G401.6 (cell line): ENCODE data around the gene SCUBE1.

Experiments
- FAIRE-seq: peaks from 2 replicates; lab custom pipeline; 2012; peaks lifted over from hg19 to GRCh38; lab: Jason Lieb, UNC

The SCUBE1 gene

DNA sequence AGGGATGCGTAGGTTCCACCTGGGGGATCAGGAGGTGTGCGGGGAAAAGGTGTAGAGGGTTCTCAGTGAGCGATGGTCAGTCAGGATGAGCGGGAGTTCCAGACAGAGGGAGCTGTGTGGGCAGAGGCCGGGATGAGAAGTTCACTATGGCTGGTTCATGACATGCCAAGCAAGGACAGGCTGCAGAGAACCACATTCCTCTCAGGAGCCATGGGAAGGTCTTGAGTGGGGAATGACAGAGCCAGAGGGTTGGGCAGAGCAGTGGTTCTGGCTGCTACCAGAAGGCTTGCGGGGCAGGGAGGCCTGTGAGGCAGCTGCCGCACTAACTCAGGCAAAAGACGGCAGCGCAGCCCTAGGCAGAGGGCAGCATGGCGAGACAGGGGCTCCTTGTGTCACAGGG lies 66.1 kb downstream of the SCUBE1 start:
- no peak for FAIRE-seq

DNA sequence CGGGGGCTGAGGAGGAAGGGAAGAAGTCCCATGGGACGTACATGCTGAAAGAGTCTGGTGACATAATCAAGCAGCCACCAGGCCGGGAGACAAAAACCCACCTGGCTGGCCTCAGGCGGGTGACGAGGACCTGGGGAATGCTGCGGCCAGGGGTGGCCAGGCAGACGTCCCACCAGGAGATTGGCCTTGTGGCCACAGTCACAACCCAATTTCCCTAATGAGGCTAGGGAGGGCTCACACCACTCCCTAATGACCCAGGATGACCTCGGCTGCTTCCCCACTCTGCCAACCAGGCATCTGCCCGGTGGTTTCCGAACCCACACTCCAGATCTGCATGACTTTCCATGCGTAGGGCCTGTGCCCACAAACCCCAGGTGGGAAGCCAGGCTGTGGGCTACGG lies 66.9 kb downstream of the SCUBE1 start:
- FAIRE-seq = no peak

DNA sequence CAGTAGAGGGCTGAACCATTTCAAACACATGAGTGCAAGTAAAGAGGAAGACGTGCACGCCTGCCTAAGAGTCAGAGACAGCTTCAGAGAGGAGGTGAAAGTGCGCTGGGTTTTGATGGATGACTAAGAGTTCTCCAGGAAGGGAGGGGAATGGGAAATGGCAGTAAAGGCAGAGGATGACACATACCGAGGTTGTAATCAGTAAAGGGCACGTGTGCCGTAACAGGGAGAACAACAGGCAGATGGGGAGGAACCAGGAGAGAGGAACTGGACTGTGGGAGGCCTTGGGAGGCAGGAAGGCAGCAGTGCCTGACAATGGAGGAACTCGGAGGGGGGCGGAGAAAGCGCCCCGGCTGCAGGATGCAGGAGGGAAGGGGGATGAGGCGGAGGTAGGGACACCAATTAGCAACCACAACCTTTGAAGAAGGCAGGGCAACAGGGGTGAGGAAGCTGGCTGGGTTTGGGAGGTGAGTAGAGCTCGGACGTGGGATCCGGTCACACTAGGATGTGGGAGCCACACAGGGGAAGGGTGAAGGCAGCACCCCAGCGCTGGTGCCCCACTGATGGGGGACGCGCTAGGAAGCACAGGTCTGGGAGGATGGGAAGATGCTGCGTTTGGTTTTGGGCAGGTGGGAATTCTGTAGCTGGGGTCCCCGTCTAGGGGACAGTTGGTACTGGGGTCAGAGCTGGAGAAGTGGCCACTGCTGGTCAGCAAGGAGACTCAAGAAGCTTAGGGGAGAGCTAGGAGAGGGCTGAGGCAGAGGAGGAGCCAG lies 67.4 kb downstream of the SCUBE1 start:
- FAIRE-seq = no peak

- no peak for FAIRE-seq
Observed at GRCh38 chr22:43274595-43275240, 68.5 kb downstream of the SCUBE1 start.

DNA sequence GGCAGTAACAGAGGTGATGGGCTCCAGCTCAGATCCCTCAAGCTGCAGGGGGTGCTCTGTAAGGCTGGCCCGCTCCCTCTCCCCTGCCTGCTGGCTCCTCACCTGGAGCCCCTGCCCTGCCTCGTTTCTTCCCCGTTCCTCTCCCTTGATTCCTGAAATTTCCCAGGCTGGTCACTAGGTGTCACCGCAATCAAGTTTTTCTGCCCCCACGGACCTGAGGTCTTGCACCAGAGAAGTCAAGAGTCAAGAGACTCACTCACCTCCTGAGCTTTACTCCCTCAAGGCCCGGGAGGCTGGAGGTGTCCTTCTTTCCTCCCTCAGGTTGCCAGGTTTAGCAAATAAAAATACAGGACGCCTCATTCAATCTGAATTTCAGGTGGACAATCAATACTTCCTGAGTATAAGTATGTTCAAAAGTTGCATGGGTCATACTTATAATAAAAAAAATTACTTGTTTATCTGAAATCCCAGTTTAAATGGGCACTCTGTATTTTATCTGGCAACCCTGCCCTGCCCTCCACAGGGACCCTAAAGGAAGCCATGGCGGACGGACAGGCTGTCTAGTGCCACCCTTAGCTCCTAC lies 69.2 kb downstream of the SCUBE1 start:
- peak; percentile 80 for FAIRE-seq

DNA sequence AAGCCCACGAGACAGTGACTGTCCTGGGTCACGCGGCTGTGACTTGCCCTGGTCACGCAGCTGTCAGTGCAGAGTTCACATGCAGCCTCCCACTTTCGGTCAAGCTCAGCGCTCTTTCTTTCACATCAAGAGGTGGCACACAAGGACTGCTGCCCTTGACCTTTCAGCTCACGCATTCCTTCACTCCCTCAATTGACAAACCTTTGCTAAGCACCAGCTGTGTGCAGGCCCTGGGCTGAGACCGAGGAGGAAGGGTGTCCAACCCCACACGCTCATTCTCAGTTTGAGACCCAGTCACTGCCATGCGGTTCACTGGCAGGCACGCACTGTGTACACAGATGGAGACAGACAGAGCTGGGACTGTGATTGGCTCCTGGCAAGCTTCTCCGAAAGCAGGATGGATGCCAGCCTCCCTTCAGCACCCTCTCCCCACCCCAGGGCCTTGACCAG lies 70.3 kb downstream of the SCUBE1 start:
- FAIRE-seq = no peak

- FAIRE-seq = no peak
Observed at GRCh38 chr22:43272301-43272700, 70.9 kb downstream of the SCUBE1 start.

GRCh38 chr22:43270949-43271348 lies 72.2 kb downstream of the SCUBE1 start:
- FAIRE-seq = no peak

DNA sequence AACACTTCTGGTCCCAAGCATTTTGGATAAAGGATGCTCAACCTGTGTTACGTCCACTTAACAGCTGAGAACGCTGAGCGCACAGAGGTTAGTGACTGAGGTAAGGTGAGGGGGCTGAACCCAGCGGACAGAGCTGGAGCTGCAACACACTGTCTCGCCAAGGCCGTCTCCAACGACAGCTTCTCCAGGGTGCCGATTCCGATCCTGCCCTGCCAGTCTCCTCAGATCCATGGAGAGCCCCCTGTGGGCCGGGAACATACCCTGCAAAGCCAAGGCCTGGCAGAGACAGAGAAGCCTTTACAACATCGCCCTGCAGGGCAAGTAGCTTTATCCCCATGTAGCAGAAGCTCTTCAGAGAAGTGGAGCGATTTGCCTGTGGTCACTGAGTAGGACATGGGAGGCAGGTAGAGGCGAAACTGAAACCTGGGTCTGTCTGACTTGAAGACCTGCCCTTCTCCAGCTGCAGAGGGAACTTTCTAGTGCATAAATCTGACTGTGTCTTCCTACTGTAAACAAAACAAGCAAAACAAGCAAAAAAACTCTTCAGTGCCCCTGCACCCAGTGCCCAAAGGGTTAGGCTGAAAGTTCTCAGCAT lies 72.8 kb downstream of the SCUBE1 start:
- no peak for FAIRE-seq

- no peak for FAIRE-seq
Observed at GRCh38 chr22:43269646-43270045, 73.5 kb downstream of the SCUBE1 start.

DNA sequence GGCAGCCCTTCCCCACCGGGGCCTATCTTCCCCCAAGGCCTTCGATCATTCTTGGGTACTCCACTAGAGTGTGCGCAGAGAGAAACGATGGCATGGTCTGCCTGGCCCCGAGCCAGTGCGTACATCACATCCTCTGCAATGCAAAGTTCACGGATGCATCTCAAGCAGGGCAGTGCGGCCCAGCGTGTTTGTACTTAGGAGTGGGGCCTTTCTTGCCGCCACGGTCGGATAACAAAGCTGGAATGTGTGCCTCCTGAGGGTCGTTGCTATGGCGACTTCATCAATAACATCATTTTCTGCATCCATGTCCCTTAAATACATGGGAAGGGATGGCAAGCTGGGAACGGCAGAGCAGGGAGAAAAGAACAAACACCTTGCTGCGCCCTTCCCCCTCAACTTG lies 73.9 kb downstream of the SCUBE1 start:
- FAIRE-seq = no peak

- no peak for FAIRE-seq
Observed at GRCh38 chr22:43267981-43268660, 75.1 kb downstream of the SCUBE1 start.

DNA sequence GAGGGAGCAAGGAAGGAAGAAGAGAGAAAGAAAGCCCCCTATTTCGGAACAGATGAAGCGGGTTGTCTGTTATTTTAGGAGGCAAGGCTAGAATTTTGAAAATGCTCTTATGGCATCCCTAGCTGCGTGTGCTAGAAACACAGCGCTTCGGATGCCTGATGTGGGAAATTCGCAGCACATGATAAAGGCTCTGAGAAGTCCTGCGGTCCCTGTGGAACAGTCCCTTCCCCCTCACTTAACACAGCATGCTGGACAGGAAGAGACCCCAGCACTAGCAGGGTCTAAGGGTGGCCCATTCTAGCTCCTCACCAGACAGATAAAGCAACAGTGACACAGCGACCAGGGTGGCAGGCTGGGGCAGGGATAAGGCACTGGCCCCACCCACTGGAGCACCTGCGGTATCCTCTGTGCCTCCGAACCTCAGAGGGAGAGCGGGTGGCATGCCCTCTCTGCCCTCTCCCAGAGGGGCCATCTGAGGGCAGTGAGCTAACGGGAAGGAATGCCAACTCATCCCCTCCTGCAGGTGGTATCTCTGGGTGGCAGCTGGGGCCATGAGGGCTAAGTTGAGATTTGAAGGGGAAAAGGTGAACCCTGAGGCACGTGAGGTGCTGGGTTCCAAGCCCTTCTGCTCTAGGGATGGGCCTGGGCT lies 75.7 kb downstream of the SCUBE1 start:
- FAIRE-seq = no peak

DNA sequence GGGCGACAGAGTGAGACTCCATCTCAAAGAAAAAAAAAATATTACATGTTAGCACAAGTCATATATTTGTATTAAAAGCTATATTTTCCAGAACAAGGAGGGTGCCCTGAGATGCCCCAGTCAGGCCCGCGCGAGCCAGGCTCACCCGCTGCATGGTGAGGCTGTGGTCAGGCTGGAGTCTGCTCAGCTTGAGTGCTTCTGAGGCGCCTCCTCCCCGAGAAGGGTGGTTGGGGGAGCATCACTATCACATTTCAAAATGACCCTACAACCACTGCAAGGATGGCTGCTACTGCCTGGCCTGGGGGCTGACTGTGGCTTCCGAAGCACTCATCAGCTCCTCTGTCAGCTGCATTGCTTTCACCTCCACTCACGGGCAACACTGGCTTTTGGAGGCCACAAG lies 77.1 kb downstream of the SCUBE1 start:
- no peak for FAIRE-seq

DNA sequence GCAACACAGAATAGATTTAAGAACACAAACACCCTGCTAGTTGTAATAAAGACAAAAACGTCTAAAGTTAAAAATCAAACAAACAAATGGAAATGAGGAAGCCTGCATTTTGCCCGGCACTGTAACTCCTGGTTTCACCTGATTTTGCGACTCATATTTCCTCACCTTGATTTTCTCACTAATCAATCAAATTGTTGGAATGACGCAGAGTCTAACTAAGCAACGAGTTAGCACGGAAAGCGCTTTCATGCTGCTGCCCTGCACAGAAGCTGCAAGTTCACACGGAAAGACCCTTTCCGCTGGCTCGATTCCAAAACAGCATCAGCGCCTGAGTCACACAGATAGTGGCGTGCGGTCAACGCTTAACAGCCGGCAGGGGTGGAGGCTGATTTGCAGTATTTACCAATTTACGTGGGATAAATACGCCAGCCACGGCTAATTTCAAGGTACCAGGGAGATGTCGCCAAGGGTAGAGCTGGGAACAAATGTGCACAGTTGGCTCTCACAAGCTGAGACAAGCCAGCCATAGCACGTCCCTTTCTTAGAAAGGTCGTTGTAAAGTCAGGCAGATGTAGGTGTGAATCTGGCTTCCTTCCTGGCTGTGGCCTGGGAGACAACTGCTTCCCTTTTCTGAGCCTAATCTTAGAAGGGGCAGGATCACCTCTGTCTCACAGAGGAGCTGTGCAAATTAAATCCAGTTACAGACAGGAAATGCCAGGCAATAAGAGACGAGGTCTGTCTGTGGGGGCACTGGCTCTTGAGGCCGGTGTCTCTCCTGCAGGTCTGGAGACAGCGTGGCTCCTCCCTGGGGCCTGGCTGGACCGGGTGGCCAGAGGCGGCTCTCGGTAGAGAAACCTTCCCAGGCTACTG lies 79.3 kb downstream of the SCUBE1 start:
- FAIRE-seq = no peak

DNA sequence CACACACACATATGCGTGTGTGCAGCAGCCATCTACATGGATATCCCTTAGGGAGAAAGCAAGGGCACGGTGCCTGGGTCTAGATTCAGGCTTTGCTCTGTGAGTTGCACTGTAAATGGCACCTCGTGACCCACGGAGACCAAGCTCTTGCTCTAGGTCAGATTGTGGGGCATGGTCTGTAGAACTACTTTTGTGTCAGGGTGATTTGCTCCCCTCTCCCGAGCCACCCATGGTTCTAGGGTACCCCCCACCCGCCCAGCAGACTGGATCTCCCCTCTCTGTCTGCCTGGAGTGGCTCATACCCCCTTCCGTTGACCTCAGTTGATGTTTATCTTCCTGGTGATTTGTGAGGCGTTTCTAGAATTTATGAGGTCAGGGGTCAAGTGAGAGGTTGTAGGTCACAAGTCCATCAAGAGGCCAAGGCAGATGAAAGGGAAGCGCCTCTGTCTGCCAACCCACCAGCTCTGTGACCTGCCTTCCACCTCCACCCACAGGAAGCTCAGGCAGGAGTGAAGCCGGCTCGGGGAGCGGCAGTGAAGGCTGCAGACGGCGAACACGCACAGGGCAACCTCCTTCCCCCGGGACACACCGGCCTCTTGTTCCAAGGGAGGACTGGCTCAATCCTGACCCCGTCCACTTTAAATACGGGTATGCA lies 80.1 kb downstream of the SCUBE1 start:
- no peak for FAIRE-seq

DNA sequence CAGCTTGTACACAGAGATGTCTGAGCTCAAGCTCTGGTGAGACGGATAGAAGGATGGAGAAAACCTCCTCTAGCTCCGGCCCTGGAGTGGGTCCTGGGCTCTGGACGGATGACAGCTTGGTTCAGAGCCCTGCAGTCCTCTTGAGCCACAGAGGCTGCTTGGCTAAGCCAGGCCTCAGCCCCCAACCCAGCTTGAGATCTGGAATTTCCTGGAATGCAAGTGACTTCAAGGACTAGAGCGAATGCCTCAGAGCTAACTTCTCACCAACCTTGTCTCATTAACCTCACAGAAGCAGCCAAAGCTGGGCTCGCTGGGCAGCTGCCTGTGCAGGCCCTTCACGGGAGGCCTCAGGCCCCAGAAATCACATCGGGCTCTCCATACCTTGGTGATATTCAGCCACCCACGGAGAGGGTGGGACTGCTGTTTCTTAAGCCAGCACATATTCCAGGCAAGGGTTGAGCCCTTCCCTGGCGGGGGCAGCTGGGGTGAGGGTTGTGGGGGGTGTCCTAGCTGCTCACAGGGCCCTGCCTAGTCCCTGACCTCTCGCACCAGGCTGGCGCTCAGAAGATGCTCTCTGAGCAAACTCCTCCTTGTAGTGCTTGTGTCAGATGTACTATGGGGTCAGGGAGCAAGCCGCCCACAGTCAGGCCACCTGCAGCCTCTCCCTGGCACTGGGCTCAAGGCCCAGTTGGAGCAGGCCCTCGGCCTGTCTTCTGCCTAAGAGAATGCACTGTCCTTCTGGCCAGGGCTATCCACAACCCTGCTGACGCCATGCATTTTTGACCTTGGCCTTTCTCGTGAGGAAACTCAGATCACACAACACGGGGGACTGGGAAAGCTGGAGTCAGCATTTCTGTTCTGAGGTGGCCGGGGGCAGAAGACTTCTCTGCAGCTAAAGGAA lies 82.6 kb downstream of the SCUBE1 start:
- no peak for FAIRE-seq

- no peak for FAIRE-seq
Observed at GRCh38 chr22:43257961-43258360, 85.2 kb downstream of the SCUBE1 start.

- no peak for FAIRE-seq
Observed at GRCh38 chr22:43257549-43257948, 85.6 kb downstream of the SCUBE1 start.
